Coronary artery (tissue), 2 donors: Measurements from ENCODE around the gene ADGRL2.
"Not testable (repeated sequence)": the region's sequence is repeated elsewhere in the genome, so short reads cannot be mapped to it uniquely, and the experiment has no call there.

Experiments used
- DNase-seq: peaks from one replicate; pipeline ENCODE4 v3.0.0-alpha.2; 2017; ENCODE audit warnings: low spot score
- H3K27ac ChIP-seq, 2 donors: fragments of 200-600 bp; sonication (generic); one replicate each; pipeline ENCODE4 v1.5.1; 2016 to 2019
- H3K4me3 ChIP-seq: fragments of 200-600 bp; sonication (generic); 2 replicates; pipeline ENCODE4 v1.5.1; 2016; ENCODE audit warnings: mild to moderate bottlenecking, moderate library complexity
- CTCF ChIP-seq: fragments of 200-600 bp; sonication (generic); IDR thresholded peaks from one replicate; pipeline ENCODE4 v1.5.1; 2019; ENCODE audit warnings: antibody characterized with exemption

ADGRL2 gene

GRCh38 chr1:81876901-81877733 lies 76.4 kb downstream of the ADGRL2 start:
- DNase-seq = no peak
- TF ChIP-seq CTCF = no peak
- Histone ChIP-seq H3K4me3 (peak overlapping the region; percentile 12), H3K27ac (peak overlapping the region in 1 of 2 donors; percentile 1)

- no peak for TF ChIP-seq CTCF
- H3K4me3 ChIP-seq = no peak overlapping the region
- no peak for DNase-seq
- H3K27ac ChIP-seq = no peak overlapping the region
Observed at GRCh38 chr1:81877940-81878339, 77.2 kb downstream of the ADGRL2 start.

GRCh38 chr1:81878538-81878937 lies 77.8 kb downstream of the ADGRL2 start:
- Histone ChIP-seq H3K4me3 (no peak overlapping the region), H3K27ac (no peak overlapping the region)
- no peak for DNase-seq
- no peak for TF ChIP-seq CTCF

- no peak overlapping the region for H3K27ac ChIP-seq
- H3K4me3 ChIP-seq = no peak overlapping the region
- no peak for DNase-seq
- no peak for TF ChIP-seq CTCF
Observed at GRCh38 chr1:81880781-81881180, 80.0 kb downstream of the ADGRL2 start.

- H3K27ac ChIP-seq = no peak overlapping the region
- no peak overlapping the region for H3K4me3 ChIP-seq
- DNase-seq = no peak
- TF ChIP-seq CTCF = no peak
Observed at GRCh38 chr1:81885291-81885690, 84.6 kb downstream of the ADGRL2 start.

GRCh38 chr1:81886292-81886691 lies 85.6 kb downstream of the ADGRL2 start:
- not testable (repeated sequence) for H3K27ac ChIP-seq, H3K4me3 ChIP-seq, DNase-seq

- H3K4me3 ChIP-seq = peak overlapping the region; percentile 16
- TF ChIP-seq CTCF = no peak
- no peak for DNase-seq
- no peak overlapping the region for H3K27ac ChIP-seq
Observed at GRCh38 chr1:81887421-81888144, 86.8 kb downstream of the ADGRL2 start.
